Esophagus muscularis mucosa (tissue), 3 donors: ENCODE measurements around the gene GDA.

ENCODE experiments used
- POLR2A ChIP-seq: fragments of 450-650 bp; IDR thresholded peaks from one replicate; pipeline ENCODE4 v1.6.1; 2017; ENCODE audit warnings: antibody characterized with exemption, moderate library complexity, mild to moderate bottlenecking, low read depth
- TF ChIP-seq, protein P1 (sequence below), 3 experiments: fragments of 200-600 bp in 2 of 3; fragments of 450-650 bp in 1 of 3; sonication (generic) in 2 of 3; IDR thresholded peaks; one replicate each; pipeline ENCODE4 v1.5.1; 2017 to 2019; ENCODE audit warnings: antibody characterized with exemption in 3 of 3, mild to moderate bottlenecking in 2 of 3, moderate library complexity in 1 of 3

DNA sequence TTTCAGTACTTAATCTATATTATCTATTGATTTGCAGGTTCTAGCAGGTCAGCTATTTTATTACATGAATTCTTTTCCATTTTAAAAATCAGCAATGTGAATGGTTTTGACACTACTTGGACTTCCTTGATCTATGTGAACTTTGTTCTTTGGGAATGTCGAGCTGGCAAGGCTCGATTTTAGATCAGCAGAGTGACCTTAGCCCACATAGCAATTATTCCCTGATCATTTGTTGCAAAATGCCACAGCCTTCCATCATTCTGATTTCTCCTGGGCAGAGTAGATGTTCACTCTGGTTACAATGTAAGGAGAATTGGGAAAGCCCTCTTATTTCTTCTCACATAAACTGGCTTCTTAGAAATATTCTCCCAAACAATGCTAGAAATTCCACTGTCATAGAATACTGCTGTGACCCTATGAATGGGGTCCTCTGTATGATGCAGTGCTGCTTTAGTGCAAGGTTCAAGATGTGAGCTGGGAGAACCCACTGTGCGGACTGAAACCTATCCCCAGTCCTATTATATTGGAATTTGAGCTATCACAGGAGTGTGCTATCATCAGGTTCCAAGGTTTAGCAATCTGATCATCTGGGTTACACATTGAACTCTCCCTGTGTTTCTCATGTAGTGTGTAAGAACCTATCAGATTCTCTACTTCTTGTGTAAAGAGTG is 15.7 kb upstream of the GDA start:
- TF ChIP-seq, protein P1, sequence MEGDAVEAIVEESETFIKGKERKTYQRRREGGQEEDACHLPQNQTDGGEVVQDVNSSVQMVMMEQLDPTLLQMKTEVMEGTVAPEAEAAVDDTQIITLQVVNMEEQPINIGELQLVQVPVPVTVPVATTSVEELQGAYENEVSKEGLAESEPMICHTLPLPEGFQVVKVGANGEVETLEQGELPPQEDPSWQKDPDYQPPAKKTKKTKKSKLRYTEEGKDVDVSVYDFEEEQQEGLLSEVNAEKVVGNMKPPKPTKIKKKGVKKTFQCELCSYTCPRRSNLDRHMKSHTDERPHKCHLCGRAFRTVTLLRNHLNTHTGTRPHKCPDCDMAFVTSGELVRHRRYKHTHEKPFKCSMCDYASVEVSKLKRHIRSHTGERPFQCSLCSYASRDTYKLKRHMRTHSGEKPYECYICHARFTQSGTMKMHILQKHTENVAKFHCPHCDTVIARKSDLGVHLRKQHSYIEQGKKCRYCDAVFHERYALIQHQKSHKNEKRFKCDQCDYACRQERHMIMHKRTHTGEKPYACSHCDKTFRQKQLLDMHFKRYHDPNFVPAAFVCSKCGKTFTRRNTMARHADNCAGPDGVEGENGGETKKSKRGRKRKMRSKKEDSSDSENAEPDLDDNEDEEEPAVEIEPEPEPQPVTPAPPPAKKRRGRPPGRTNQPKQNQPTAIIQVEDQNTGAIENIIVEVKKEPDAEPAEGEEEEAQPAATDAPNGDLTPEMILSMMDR (IDR thresholded peaks at IDR 0.05) = no peak
- no peak for TF ChIP-seq POLR2A
